Measurements from ENCODE around the gene LINC00632.
"Not testable (repeated sequence)": the region's sequence is repeated elsewhere in the genome, so short reads cannot be mapped to it uniquely, and the experiment has no call there.

Gene LINC00632

GRCh38 chrX:140709421-140709846, at the start of gene LINC00632:
Gene LINC00632, plus strand, starts transcription at chrX:140709759.
- in situ Hi-C loops (cut with HindIII; ENCODE audit: low sequenced_read_pairs) = no loop called here

GRCh38 chrX:140661643-140662042, 47.9 kb upstream of the LINC00632 start:
- in situ Hi-C loops (cut with HindIII; ENCODE audit: low sequenced_read_pairs) = no loop called here

- in situ Hi-C loops (cut with HindIII; ENCODE audit: low sequenced_read_pairs) = no loop called here
These were observed 44.6 kb upstream of the LINC00632 start for GRCh38 chrX:140664939-140665338.

GRCh38 chrX:140672840-140673731, 36.5 kb upstream of the LINC00632 start:
- in situ Hi-C loops (cut with HindIII; ENCODE audit: low sequenced_read_pairs) = no loop called here

- in situ Hi-C loops (cut with HindIII; ENCODE audit: low sequenced_read_pairs) = no loop called here
These were observed 21.9 kb upstream of the LINC00632 start for GRCh38 chrX:140687706-140688105.

- in situ Hi-C loops (cut with HindIII; ENCODE audit: low sequenced_read_pairs) = not testable (repeated sequence)
These were observed 18.0 kb upstream of the LINC00632 start for GRCh38 chrX:140691596-140691995.

- in situ Hi-C loops (cut with HindIII; ENCODE audit: low sequenced_read_pairs) = no loop called here
These were observed 11.9 kb upstream of the LINC00632 start for GRCh38 chrX:140697618-140698017.

GRCh38 chrX:140701480-140701879, 8.1 kb upstream of the LINC00632 start:
- in situ Hi-C loops (cut with HindIII; ENCODE audit: low sequenced_read_pairs) = no loop called here

- in situ Hi-C loops (cut with HindIII; ENCODE audit: low sequenced_read_pairs) = no loop called here
These were observed 1.2 kb downstream of the LINC00632 start for GRCh38 chrX:140710710-140711109.

GRCh38 chrX:140711894-140712293, 2.3 kb downstream of the LINC00632 start:
- in situ Hi-C loops (cut with HindIII; ENCODE audit: low sequenced_read_pairs) = no loop called here

- in situ Hi-C loops (cut with HindIII; ENCODE audit: low sequenced_read_pairs) = no loop called here
These were observed 3.0 kb downstream of the LINC00632 start for GRCh38 chrX:140712413-140713173.

GRCh38 chrX:140713174-140713539, 3.6 kb downstream of the LINC00632 start:
- in situ Hi-C loops (cut with HindIII; ENCODE audit: low sequenced_read_pairs) = no loop called here

GRCh38 chrX:140715787-140716186, 6.2 kb downstream of the LINC00632 start:
- in situ Hi-C loops (cut with HindIII; ENCODE audit: low sequenced_read_pairs) = no loop called here

- in situ Hi-C loops (cut with HindIII; ENCODE audit: low sequenced_read_pairs) = no loop called here
These were observed 13.7 kb downstream of the LINC00632 start for GRCh38 chrX:140723121-140723715.

GRCh38 chrX:140724309-140724708, 14.8 kb downstream of the LINC00632 start:
- in situ Hi-C loops (cut with HindIII; ENCODE audit: low sequenced_read_pairs) = no loop called here

- in situ Hi-C loops (cut with HindIII; ENCODE audit: low sequenced_read_pairs) = no loop called here
These were observed 15.2 kb downstream of the LINC00632 start for GRCh38 chrX:140724736-140725135.

GRCh38 chrX:140725500-140725899, 15.9 kb downstream of the LINC00632 start:
- in situ Hi-C loops (cut with HindIII; ENCODE audit: low sequenced_read_pairs) = no loop called here

GRCh38 chrX:140733766-140734342, 24.3 kb downstream of the LINC00632 start:
- in situ Hi-C loops (cut with HindIII; ENCODE audit: low sequenced_read_pairs) = no loop called here

- in situ Hi-C loops (cut with HindIII; ENCODE audit: low sequenced_read_pairs) = no loop called here
These were observed 34.5 kb downstream of the LINC00632 start for GRCh38 chrX:140744085-140744484.

- in situ Hi-C loops (cut with HindIII; ENCODE audit: low sequenced_read_pairs) = no loop called here
These were observed 47.4 kb downstream of the LINC00632 start for GRCh38 chrX:140756941-140757340.

GRCh38 chrX:140762061-140762460, 52.5 kb downstream of the LINC00632 start:
- in situ Hi-C loops (cut with HindIII; ENCODE audit: low sequenced_read_pairs) = no loop called here
